Suprapubic skin (tissue), 4 donors: ENCODE measurements around the gene AEBP1.

Experiments used
- EP300 ChIP-seq: sonication (generic); formaldehyde crosslinking; IDR thresholded peaks from one replicate; pipeline ENCODE4 v1.6.1; 2017; ENCODE audit warnings: antibody characterized with exemption
- POLR2A ChIP-seq, 2 donors: fragments of 450-650 bp; IDR thresholded peaks; one replicate each; pipeline ENCODE4 v1.6.1; 2017; ENCODE audit warnings: antibody characterized with exemption in 2 of 2, mild to moderate bottlenecking in 2 of 2, moderate library complexity in 2 of 2
- POLR2AphosphoS5 ChIP-seq, 3 donors: sonication (generic); formaldehyde crosslinking; IDR thresholded peaks; one replicate each; pipeline ENCODE4 v1.6.1; 2017; ENCODE audit warnings: antibody characterized with exemption in 3 of 3
- TF ChIP-seq, protein P1 (sequence below), 2 donors: fragments of 200-600 bp in 1 of 2; fragments of 450-650 bp in 1 of 2; sonication (generic) in 1 of 2; IDR thresholded peaks; one replicate each; pipeline ENCODE4 v1.5.1; 2016 to 2019; ENCODE audit warnings: antibody characterized with exemption in 2 of 2, mild to moderate bottlenecking in 1 of 2, moderate library complexity in 1 of 2

DNA sequence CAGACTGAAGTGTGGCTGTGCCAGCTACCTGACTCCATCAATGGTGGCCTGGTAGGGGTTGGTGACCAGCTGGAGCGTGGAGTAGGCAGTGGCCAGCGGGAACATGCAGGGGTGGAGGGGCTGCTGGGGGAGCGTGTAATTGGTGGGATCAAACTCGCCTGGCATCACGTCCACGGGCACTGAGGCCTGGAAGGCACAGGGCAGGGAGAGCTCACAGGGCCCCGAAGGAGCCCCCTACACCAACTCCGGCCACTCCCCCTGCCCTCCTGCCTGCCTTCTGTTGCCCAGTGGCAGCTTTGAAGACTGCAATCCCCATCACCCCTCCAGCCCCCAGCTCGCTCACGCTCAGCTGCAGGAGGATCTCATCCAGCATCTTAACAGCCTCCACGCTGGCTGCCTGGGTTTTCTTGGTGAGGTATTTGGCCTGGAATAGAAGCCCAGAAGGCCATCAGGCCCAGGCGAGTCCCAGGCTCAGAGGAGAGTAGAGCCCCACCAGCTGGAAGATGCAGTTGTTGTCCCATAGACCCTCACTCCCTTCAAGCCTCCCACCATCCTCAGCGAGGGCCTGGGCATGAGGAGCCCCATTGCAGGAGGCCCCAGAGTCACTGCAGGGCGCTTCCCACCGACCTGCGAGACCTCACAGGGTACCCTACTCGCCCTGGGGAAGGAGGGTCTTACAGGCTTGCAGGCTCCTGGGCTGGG lies 12.1 kb downstream of the AEBP1 start:
- TF ChIP-seq, protein P1, sequence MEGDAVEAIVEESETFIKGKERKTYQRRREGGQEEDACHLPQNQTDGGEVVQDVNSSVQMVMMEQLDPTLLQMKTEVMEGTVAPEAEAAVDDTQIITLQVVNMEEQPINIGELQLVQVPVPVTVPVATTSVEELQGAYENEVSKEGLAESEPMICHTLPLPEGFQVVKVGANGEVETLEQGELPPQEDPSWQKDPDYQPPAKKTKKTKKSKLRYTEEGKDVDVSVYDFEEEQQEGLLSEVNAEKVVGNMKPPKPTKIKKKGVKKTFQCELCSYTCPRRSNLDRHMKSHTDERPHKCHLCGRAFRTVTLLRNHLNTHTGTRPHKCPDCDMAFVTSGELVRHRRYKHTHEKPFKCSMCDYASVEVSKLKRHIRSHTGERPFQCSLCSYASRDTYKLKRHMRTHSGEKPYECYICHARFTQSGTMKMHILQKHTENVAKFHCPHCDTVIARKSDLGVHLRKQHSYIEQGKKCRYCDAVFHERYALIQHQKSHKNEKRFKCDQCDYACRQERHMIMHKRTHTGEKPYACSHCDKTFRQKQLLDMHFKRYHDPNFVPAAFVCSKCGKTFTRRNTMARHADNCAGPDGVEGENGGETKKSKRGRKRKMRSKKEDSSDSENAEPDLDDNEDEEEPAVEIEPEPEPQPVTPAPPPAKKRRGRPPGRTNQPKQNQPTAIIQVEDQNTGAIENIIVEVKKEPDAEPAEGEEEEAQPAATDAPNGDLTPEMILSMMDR (IDR thresholded peaks at IDR 0.05) = no peak
- no peak for TF ChIP-seq POLR2AphosphoS5 (IDR thresholded peaks at IDR 0.05)
- no peak for TF ChIP-seq EP300
- TF ChIP-seq POLR2A (IDR thresholded peaks at IDR 0.05) = no peak
